Measurements from ENCODE around the gene TSTD2.

TSTD2 gene

GRCh38 chr9:97560851-97561250, 72.3 kb downstream of the TSTD2 start:
- DNase-seq, result no peak

GRCh38 chr9:97560154-97560553, 73.0 kb downstream of the TSTD2 start:
- no peak for DNase-seq

GRCh38 chr9:97559111-97559514, 74.1 kb downstream of the TSTD2 start:
- DNase-seq, result no peak

- DNase-seq, result no peak
These were observed 74.5 kb downstream of the TSTD2 start for GRCh38 chr9:97558701-97559101.

- no peak for DNase-seq
These were observed 75.5 kb downstream of the TSTD2 start for GRCh38 chr9:97557606-97558095.

GRCh38 chr9:97556721-97557605, 76.2 kb downstream of the TSTD2 start:
- no peak for DNase-seq

- DNase-seq, result no peak
These were observed 77.0 kb downstream of the TSTD2 start for GRCh38 chr9:97556036-97556720.

GRCh38 chr9:97555164-97555563, 78.0 kb downstream of the TSTD2 start:
- no peak for DNase-seq

GRCh38 chr9:97554566-97555075, 78.5 kb downstream of the TSTD2 start:
- DNase-seq, result no peak

GRCh38 chr9:97553841-97554240, 79.3 kb downstream of the TSTD2 start:
- no peak for DNase-seq

- no peak for DNase-seq
These were observed 80.0 kb downstream of the TSTD2 start for GRCh38 chr9:97553141-97553540.

GRCh38 chr9:97551308-97551707, 81.9 kb downstream of the TSTD2 start:
- DNase-seq, result no peak

GRCh38 chr9:97550386-97550785, 82.8 kb downstream of the TSTD2 start:
- DNase-seq, result no peak
